Measurements from ENCODE around the gene MYH6.

The MYH6 gene

DNA sequence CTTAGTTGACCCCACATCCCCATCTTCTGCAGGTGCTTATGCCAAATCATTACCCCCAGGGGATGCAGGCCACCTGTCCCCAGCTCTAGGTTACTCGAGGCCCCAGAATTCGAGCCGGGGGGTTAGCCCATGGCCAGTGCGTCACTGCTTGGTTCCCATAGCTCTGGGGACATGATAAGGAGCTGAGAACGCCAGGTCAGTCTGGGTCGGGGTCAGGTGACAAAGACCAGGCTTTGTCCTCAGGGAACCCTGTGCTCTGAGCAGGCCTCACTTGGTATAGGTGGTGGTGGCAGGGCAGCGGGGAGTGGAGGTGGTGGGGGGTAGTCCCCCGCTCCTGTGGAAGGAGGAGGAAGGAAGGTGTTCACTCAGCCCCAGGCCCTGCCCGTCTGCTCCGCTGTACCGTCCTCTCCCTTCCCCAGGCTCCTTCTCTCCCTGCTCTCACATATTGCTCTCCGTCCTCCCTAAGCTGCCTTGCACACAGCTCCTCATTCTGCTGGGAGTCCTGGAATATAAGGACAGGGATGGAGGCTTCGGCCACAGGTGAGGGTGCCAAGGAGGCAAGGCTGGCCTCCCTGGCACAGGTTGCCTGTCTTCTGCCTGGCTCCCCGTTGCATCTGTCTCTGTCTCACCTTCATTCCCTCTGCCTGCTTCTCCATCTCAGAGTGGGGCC is 2.0 kb upstream of the MYH6 start:
- no peak for DNase-seq
- H3K56ac ChIP-seq (ENCODE audit: low read length): no peak overlapping the region
- H3K27me3 ChIP-seq (ENCODE audit: insufficient read depth, low read length, poor library complexity): no peaks in the 10 kb centered on the region
- no peak overlapping the region for H3K4ac ChIP-seq (ENCODE audit: low read depth, low read length)
- WGBS (ENCODE audit: extremely low coverage, insufficient coverage, low lambda C conversion rate): no CpG with 5 or more reads among the region's 14 CpGs
- H2AK5ac ChIP-seq (ENCODE audit: low read length): no peak overlapping the region
- no peaks in the 10 kb centered on the region for H3K79me1 ChIP-seq (ENCODE audit: low read length)
- H3K23ac ChIP-seq (ENCODE audit: low read length): no peak overlapping the region
- no peaks in the 10 kb centered on the region for H3K36me3 ChIP-seq (ENCODE audit: control insufficient read depth, insufficient read depth, low read length)
- H3K4me2 ChIP-seq (ENCODE audit: low read length): no peak overlapping the region
- no peak overlapping the region for H2BK5ac ChIP-seq (ENCODE audit: low read length)
- H4K8ac ChIP-seq (ENCODE audit: low read depth, low read length): no peak overlapping the region
- no peaks in the 10 kb centered on the region for H3K79me2 ChIP-seq (ENCODE audit: control insufficient read depth, insufficient read depth, low read length)
- H3K18ac ChIP-seq (ENCODE audit: low read length): no peak overlapping the region
- no peaks in the 10 kb centered on the region for H3K4me1 ChIP-seq (ENCODE audit: control insufficient read depth, low read depth, low read length)
- no peak overlapping the region for H3K4me3 ChIP-seq (ENCODE audit: low read length)
- H2BK15ac ChIP-seq (replicated peaks; ENCODE audit: low read depth): no peak overlapping the region
- H2BK120ac ChIP-seq (ENCODE audit: low read depth, low read length): no peak overlapping the region
- no peak overlapping the region for H4K5ac ChIP-seq (ENCODE audit: low read length)
- no peak overlapping the region for H3K9ac ChIP-seq (ENCODE audit: low read length)
- no peak overlapping the region for H3K27ac ChIP-seq (ENCODE audit: low read depth, low read length)

DNA sequence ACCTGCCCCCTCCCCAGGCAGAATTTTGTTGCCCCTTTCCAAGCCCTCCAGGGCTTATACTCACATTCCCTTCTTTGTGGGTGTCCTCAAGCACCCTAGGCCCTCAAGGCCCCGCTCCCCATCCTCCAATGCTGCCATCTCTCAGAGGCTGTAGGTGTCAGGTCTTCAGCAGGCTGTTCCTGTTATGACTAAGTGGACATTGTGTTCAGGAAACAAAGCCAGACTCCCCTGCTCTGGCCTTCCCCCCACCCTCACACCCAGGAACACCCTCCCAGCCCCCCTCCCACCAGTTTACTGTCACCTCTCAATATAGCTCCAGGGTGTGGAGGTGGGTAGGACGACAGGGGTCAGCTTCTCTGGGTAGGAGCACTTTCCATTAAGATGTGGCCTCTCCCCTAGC is 1.4 kb upstream of the MYH6 start:
- H2BK5ac ChIP-seq (ENCODE audit: low read length): no peak overlapping the region
- H3K4ac ChIP-seq (ENCODE audit: low read depth, low read length): no peak overlapping the region
- H2AK5ac ChIP-seq (ENCODE audit: low read length): no peak overlapping the region
- no peak overlapping the region for H4K5ac ChIP-seq (ENCODE audit: low read length)
- H3K27ac ChIP-seq (ENCODE audit: low read depth, low read length): no peak overlapping the region
- no peak for DNase-seq
- H2BK15ac ChIP-seq (replicated peaks; ENCODE audit: low read depth): no peak overlapping the region
- H3K36me3 ChIP-seq (ENCODE audit: control insufficient read depth, insufficient read depth, low read length): no peaks in the 10 kb centered on the region
- H3K4me1 ChIP-seq (ENCODE audit: control insufficient read depth, low read depth, low read length): no peaks in the 10 kb centered on the region
- no peak overlapping the region for H2BK120ac ChIP-seq (ENCODE audit: low read depth, low read length)
- no peaks in the 10 kb centered on the region for H3K27me3 ChIP-seq (ENCODE audit: insufficient read depth, low read length, poor library complexity)
- H3K56ac ChIP-seq (ENCODE audit: low read length): no peak overlapping the region
- no CpG with 5 or more reads among the region's 2 CpGs for WGBS (ENCODE audit: extremely low coverage, insufficient coverage, low lambda C conversion rate)
- H4K8ac ChIP-seq (ENCODE audit: low read depth, low read length): no peak overlapping the region
- H3K9ac ChIP-seq (ENCODE audit: low read length): no peak overlapping the region
- H3K79me1 ChIP-seq (ENCODE audit: low read length): no peaks in the 10 kb centered on the region
- H3K4me3 ChIP-seq (ENCODE audit: low read length): no peak overlapping the region
- H3K79me2 ChIP-seq (ENCODE audit: control insufficient read depth, insufficient read depth, low read length): no peaks in the 10 kb centered on the region
- H3K4me2 ChIP-seq (ENCODE audit: low read length): no peak overlapping the region
- H3K23ac ChIP-seq (ENCODE audit: low read length): no peak overlapping the region
- H3K18ac ChIP-seq (ENCODE audit: low read length): no peak overlapping the region

DNA sequence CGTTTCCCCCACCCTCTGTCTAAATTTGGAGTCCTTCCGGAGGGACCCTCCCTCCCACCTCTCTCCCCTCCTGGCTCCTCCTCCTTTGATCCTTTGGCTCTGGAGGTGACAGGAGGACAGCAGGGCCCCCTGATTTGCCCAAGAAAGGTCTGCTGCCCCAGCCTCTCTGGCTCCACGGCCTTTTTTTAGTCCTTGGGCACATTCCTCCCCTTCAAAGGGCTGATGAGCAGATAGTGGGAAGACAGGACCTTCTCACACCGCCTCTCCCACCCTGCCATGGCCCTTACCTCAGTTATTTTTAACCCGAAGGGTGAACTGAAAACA is 196 bp upstream of the MYH6 start:
- Histone ChIP-seq H3K4me1 (ENCODE audit: control insufficient read depth, low read depth, low read length) (no peaks in the 10 kb centered on the region), H3K79me2 (ENCODE audit: control insufficient read depth, insufficient read depth, low read length) (no peaks in the 10 kb centered on the region), H3K56ac (ENCODE audit: low read length) (no peak overlapping the region), H3K27ac (ENCODE audit: low read depth, low read length) (no peak overlapping the region), H3K23ac (ENCODE audit: low read length) (no peak overlapping the region), H3K9ac (ENCODE audit: low read length) (no peak overlapping the region), H3K4me3 (ENCODE audit: low read length) (no peak overlapping the region), H3K79me1 (ENCODE audit: low read length) (no peaks in the 10 kb centered on the region), H3K4me2 (ENCODE audit: low read length) (no peak overlapping the region), H3K36me3 (ENCODE audit: control insufficient read depth, insufficient read depth, low read length) (no peaks in the 10 kb centered on the region), H2BK15ac (replicated peaks; ENCODE audit: low read depth) (no peak overlapping the region), H2BK120ac (ENCODE audit: low read depth, low read length) (no peak overlapping the region), H3K4ac (ENCODE audit: low read depth, low read length) (no peak overlapping the region), H3K18ac (ENCODE audit: low read length) (no peak overlapping the region), H4K8ac (ENCODE audit: low read depth, low read length) (no peak overlapping the region), H4K5ac (ENCODE audit: low read length) (no peak overlapping the region), H3K27me3 (ENCODE audit: insufficient read depth, low read length, poor library complexity) (no peaks in the 10 kb centered on the region), H2AK5ac (ENCODE audit: low read length) (no peak overlapping the region), H2BK5ac (ENCODE audit: low read length) (no peak overlapping the region)
- no CpG with 5 or more reads among the region's 5 CpGs for WGBS (ENCODE audit: extremely low coverage, insufficient coverage, low lambda C conversion rate)
- no peak for DNase-seq

DNA sequence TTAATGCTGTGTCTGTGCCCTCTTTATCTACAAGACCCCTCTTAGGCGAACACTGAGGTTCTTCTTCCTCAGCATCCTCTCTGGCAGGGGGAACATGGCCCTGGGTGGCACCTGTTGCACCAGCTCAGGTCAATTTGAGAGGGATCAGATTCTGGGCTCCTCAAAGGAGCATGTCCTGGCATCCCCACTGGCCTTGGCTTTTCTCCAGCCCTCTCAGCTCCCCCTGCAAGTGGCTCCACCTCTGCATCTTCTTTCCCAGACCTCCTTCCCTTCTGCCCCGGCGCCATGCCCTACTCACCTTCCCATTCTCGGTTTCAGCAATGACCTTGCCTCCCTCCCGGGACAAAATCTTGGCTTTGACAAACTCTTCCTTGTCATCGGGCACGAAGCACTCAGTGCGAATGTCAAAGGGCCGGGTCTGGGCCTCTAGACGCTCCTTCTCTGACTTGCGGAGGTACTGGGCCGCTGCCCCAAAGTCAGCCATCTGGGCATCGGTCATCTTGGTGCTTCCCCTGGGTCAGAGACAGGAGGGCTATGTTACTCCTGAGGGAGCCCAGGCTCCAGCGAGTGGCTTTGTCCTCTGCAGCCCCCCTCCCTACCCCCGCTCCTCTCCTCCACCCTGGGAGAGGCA is 1.2 kb downstream of the MYH6 start:
- Histone ChIP-seq H4K8ac (ENCODE audit: low read depth, low read length) (no peak overlapping the region), H2BK5ac (ENCODE audit: low read length) (no peak overlapping the region), H3K79me2 (ENCODE audit: control insufficient read depth, insufficient read depth, low read length) (no peaks in the 10 kb centered on the region), H3K18ac (ENCODE audit: low read length) (no peak overlapping the region), H3K4ac (ENCODE audit: low read depth, low read length) (no peak overlapping the region), H3K23ac (ENCODE audit: low read length) (no peak overlapping the region), H3K36me3 (ENCODE audit: control insufficient read depth, insufficient read depth, low read length) (no peaks in the 10 kb centered on the region), H2AK5ac (ENCODE audit: low read length) (no peak overlapping the region), H3K79me1 (ENCODE audit: low read length) (no peaks in the 10 kb centered on the region), H3K4me1 (ENCODE audit: control insufficient read depth, low read depth, low read length) (no peaks in the 10 kb centered on the region), H3K27ac (ENCODE audit: low read depth, low read length) (no peak overlapping the region), H3K4me3 (ENCODE audit: low read length) (no peak overlapping the region), H3K4me2 (ENCODE audit: low read length) (no peak overlapping the region), H3K56ac (ENCODE audit: low read length) (no peak overlapping the region), H4K5ac (ENCODE audit: low read length) (no peak overlapping the region), H2BK15ac (replicated peaks; ENCODE audit: low read depth) (no peak overlapping the region), H3K9ac (ENCODE audit: low read length) (no peak overlapping the region), H2BK120ac (ENCODE audit: low read depth, low read length) (no peak overlapping the region), H3K27me3 (ENCODE audit: insufficient read depth, low read length, poor library complexity) (no peaks in the 10 kb centered on the region)
- DNase-seq: no peak
- no CpG with 5 or more reads among the region's 15 CpGs for WGBS (ENCODE audit: extremely low coverage, insufficient coverage, low lambda C conversion rate)

DNA sequence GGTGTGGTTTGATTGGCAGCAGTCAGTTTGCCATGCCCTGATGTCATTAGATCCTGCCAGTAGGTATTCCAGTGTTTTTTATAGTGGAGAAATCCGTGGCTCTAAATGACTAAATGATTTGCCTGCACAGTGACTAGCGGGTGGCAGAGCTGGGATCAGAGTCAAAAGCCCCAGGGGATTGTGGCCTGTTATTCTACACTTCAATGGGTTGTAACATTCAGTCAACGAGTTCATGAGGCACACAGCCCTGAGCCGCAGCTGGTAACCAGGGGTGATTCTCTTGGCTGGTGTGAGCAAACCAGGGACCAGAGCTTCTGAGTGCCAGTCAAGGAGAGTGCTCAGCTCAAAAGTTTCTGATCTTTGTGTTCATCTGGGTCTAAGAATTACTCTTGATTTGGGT is 1.8 kb downstream of the MYH6 start:
- H2BK15ac ChIP-seq (replicated peaks; ENCODE audit: low read depth): no peak overlapping the region
- no peaks in the 10 kb centered on the region for H3K27me3 ChIP-seq (ENCODE audit: insufficient read depth, low read length, poor library complexity)
- no peak overlapping the region for H2AK5ac ChIP-seq (ENCODE audit: low read length)
- WGBS (ENCODE audit: extremely low coverage, insufficient coverage, low lambda C conversion rate): no CpG with 5 or more reads among the region's 4 CpGs
- H3K9ac ChIP-seq (ENCODE audit: low read length): no peak overlapping the region
- no peak overlapping the region for H4K8ac ChIP-seq (ENCODE audit: low read depth, low read length)
- no peak overlapping the region for H3K56ac ChIP-seq (ENCODE audit: low read length)
- H3K23ac ChIP-seq (ENCODE audit: low read length): no peak overlapping the region
- no peaks in the 10 kb centered on the region for H3K79me2 ChIP-seq (ENCODE audit: control insufficient read depth, insufficient read depth, low read length)
- H3K79me1 ChIP-seq (ENCODE audit: low read length): no peaks in the 10 kb centered on the region
- no peak overlapping the region for H3K27ac ChIP-seq (ENCODE audit: low read depth, low read length)
- no peak overlapping the region for H4K5ac ChIP-seq (ENCODE audit: low read length)
- H2BK120ac ChIP-seq (ENCODE audit: low read depth, low read length): no peak overlapping the region
- H3K4ac ChIP-seq (ENCODE audit: low read depth, low read length): no peak overlapping the region
- no peak overlapping the region for H3K18ac ChIP-seq (ENCODE audit: low read length)
- no peak overlapping the region for H2BK5ac ChIP-seq (ENCODE audit: low read length)
- no peaks in the 10 kb centered on the region for H3K36me3 ChIP-seq (ENCODE audit: control insufficient read depth, insufficient read depth, low read length)
- no peak overlapping the region for H3K4me3 ChIP-seq (ENCODE audit: low read length)
- no peaks in the 10 kb centered on the region for H3K4me1 ChIP-seq (ENCODE audit: control insufficient read depth, low read depth, low read length)
- no peak for DNase-seq
- H3K4me2 ChIP-seq (ENCODE audit: low read length): no peak overlapping the region

DNA sequence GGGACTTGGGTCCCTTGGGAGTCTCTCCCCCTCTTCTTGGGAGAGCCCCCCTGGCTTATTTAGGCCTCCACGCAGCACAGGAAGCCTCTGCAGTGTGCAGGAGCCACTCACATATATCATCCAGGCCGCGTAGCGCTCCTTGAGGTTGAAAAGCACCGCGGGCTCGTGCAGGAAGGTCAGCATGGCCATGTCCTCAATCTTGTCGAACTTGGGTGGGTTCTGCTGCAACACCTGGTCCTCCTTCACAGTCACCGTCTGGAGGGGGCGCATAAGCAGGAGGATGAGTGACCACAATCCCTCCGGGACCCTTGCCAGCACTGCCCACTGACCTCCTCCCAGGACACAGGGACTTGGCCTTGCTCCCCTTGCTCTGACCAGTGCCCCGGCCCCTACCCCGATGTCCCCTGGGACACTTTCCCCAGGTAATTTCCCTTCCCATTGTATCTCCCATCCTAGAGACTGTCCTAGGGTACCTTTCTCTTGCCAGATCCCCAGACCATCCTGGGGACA is 2.5 kb downstream of the MYH6 start:
- H3K23ac ChIP-seq (ENCODE audit: low read length): no peak overlapping the region
- WGBS (ENCODE audit: extremely low coverage, insufficient coverage, low lambda C conversion rate): no CpG with 5 or more reads among the region's 13 CpGs

More for the DNA sequence above, 2.5 kb downstream of the MYH6 start:
- Histone ChIP-seq H3K79me2 (ENCODE audit: control insufficient read depth, insufficient read depth, low read length) (no peaks in the 10 kb centered on the region), H3K27me3 (ENCODE audit: insufficient read depth, low read length, poor library complexity) (no peaks in the 10 kb centered on the region), H3K9ac (ENCODE audit: low read length) (no peak overlapping the region), H2BK5ac (ENCODE audit: low read length) (no peak overlapping the region), H3K4me1 (ENCODE audit: control insufficient read depth, low read depth, low read length) (no peaks in the 10 kb centered on the region), H2BK120ac (ENCODE audit: low read depth, low read length) (no peak overlapping the region), H2AK5ac (ENCODE audit: low read length) (no peak overlapping the region), H4K5ac (ENCODE audit: low read length) (no peak overlapping the region), H3K79me1 (ENCODE audit: low read length) (no peaks in the 10 kb centered on the region), H3K4ac (ENCODE audit: low read depth, low read length) (no peak overlapping the region), H4K8ac (ENCODE audit: low read depth, low read length) (no peak overlapping the region), H3K27ac (ENCODE audit: low read depth, low read length) (no peak overlapping the region), H3K36me3 (ENCODE audit: control insufficient read depth, insufficient read depth, low read length) (no peaks in the 10 kb centered on the region), H3K18ac (ENCODE audit: low read length) (no peak overlapping the region), H3K4me3 (ENCODE audit: low read length) (no peak overlapping the region), H2BK15ac (replicated peaks; ENCODE audit: low read depth) (no peak overlapping the region), H3K56ac (ENCODE audit: low read length) (no peak overlapping the region), H3K4me2 (ENCODE audit: low read length) (no peak overlapping the region)
- DNase-seq: no peak

Measured in mesendoderm (in vitro differentiated cells).